ENCODE measurements around the gene SFXN5.

DNA sequence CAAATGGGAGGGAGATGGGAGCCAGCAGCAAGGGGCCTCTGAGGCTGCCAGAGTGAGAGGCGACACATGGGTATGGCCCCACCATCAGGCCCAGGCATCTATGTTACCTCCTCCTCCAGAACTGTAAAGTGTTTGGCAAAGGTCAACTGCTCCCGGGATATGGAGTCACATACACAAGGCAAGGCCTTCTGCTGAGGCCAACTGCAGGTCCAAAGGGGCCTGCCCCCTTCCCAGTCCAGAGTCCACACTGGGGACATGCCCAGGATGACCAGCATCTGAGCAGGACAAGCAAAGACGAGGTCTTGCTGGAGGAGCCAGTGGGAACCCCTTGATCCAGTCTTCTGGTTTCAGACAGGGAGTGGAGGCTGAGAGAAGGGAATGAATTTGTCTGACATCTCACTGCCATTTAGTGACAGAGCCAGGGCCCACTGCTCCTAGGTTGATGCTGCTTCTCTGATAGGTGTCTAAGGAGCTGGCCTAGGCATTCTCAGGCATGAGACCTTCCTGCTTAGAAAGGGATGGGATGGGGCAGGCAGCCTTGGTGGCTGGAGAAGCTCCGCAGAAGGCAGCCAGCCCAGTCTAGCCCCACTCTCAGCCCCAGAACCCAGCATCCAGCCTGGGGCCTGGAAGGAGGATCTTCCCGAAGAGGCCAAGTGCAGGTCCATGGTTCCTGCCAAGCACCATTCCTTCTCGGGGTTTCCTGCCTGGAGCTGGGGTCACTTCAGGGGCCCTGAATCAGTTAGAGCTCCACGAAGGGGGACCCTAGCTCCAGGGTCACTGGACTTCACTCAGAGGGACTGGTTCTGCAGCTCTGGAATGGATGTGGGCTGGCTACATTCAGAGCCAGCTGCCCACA is 127.7 kb downstream of the SFXN5 start:
- no peak for TF ChIP-seq CTCF (IDR thresholded peaks at IDR 0.05)
- no peak for TF ChIP-seq POLR2A (IDR thresholded peaks at IDR 0.05)
